Measurements from ENCODE around the gene PTPRN2.
"Not testable (repeated sequence)": the region's sequence is repeated elsewhere in the genome, so short reads cannot be mapped to it uniquely, and the experiment has no call there.

Gene PTPRN2

DNA sequence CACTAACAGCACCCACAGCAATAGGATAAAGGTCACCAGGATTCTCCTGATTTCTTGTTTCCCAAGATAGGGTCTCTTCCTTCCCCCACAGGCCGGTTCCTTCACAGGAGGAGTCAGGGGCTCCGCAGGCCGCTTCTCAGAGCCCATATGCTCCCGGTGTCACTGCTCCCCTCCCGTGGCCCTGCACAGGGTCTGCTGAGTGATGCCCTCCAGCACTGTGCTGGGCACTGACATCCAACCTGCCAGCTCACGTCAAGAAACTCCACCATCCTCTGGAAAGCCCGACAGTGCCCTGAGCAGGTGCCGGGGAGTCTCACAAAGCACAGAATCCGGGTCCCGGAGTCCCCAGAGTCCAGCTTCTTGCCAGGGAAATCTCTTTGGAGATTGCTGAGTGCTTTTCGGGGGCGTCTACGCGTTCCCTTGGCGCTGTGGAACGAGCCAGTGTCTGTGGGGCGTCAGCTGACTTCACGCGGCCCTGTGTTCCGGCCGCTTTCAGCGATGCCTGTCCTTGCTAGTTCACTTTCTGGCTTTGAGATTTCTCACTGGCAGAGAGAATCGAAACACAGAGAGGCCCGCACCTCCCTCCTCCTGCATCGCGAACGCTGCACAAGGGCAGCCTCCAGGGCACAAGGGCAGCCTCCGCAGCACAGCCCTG is 683.3 kb downstream of the PTPRN2 start:
- Mint-ChIP-seq H3K27me3 (no peaks in the 10 kb centered on the region), H3K4me3 (no peak overlapping the region), H3K27ac (no peak overlapping the region), H3K4me1 (ENCODE audit: low read depth) (no peaks in the 10 kb centered on the region), H3K9me3 (no peaks in the 10 kb centered on the region), H3K36me3 (ENCODE audit: low read depth) (no peaks in the 10 kb centered on the region)

- H3K27me3 Mint-ChIP-seq = no peaks in the 10 kb centered on the region
- H3K4me1 Mint-ChIP-seq (ENCODE audit: low read depth) = no peaks in the 10 kb centered on the region
- no peaks in the 10 kb centered on the region for H3K36me3 Mint-ChIP-seq (ENCODE audit: low read depth)
- H3K9me3 Mint-ChIP-seq = no peaks in the 10 kb centered on the region
- H3K4me3 Mint-ChIP-seq = no peak overlapping the region
- H3K27ac Mint-ChIP-seq = no peak overlapping the region
These were observed 683.9 kb downstream of the PTPRN2 start for GRCh38 chr7:157903710-157904109.

DNA sequence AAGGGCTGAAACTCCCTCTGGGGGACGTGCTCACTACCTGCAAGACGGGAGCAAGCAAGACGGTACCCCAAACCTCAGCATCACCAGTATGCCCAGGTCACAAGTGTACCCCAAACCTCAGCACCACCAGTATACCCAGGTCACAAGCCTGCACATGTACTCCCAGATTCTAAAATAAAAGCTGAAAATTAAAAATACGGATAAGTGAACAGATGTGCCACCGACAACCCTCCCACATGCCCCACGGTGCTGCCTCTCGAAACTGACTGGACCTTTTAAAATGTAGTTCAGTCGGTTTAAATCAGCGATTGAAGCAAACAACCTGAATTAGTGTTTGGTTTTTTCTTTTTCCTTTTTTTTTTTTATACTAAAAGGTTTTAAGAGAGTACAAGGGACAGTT is 684.3 kb downstream of the PTPRN2 start:
- Mint-ChIP-seq H3K36me3 (ENCODE audit: low read depth) (no peaks in the 10 kb centered on the region), H3K9me3 (no peaks in the 10 kb centered on the region), H3K4me3 (no peak overlapping the region), H3K27ac (no peak overlapping the region), H3K27me3 (no peaks in the 10 kb centered on the region), H3K4me1 (ENCODE audit: low read depth) (no peaks in the 10 kb centered on the region)

GRCh38 chr7:157901816-157902610 is 685.6 kb downstream of the PTPRN2 start:
- not testable (repeated sequence) for H3K4me3 Mint-ChIP-seq; H3K4me1 Mint-ChIP-seq (ENCODE audit: low read depth); H3K9me3 Mint-ChIP-seq; H3K27ac Mint-ChIP-seq; H3K27me3 Mint-ChIP-seq; H3K36me3 Mint-ChIP-seq (ENCODE audit: low read depth)

- Mint-ChIP-seq H3K36me3 (ENCODE audit: low read depth) (no peaks in the 10 kb centered on the region), H3K27ac (no peak overlapping the region), H3K4me3 (no peak overlapping the region), H3K27me3 (no peaks in the 10 kb centered on the region), H3K4me1 (ENCODE audit: low read depth) (no peaks in the 10 kb centered on the region), H3K9me3 (no peaks in the 10 kb centered on the region)
These were observed 686.5 kb downstream of the PTPRN2 start for GRCh38 chr7:157901166-157901565.

- Mint-ChIP-seq H3K27ac (no peak overlapping the region), H3K27me3 (no peaks in the 10 kb centered on the region), H3K4me1 (ENCODE audit: low read depth) (no peaks in the 10 kb centered on the region), H3K9me3 (no peaks in the 10 kb centered on the region), H3K36me3 (ENCODE audit: low read depth) (no peaks in the 10 kb centered on the region), H3K4me3 (no peak overlapping the region)
These were observed 687.1 kb downstream of the PTPRN2 start for GRCh38 chr7:157900556-157900955.

- Mint-ChIP-seq H3K27ac (no peak overlapping the region), H3K4me3 (no peak overlapping the region), H3K4me1 (ENCODE audit: low read depth) (no peaks in the 10 kb centered on the region)
These were observed 687.6 kb downstream of the PTPRN2 start for GRCh38 chr7:157900011-157900410.

GRCh38 chr7:157898802-157899505 is 688.7 kb downstream of the PTPRN2 start:
- Mint-ChIP-seq H3K27ac (no peak overlapping the region), H3K4me3 (no peak overlapping the region), H3K27me3 (no peaks in the 10 kb centered on the region), H3K36me3 (ENCODE audit: low read depth) (no peaks in the 10 kb centered on the region), H3K4me1 (ENCODE audit: low read depth) (no peaks in the 10 kb centered on the region), H3K9me3 (no peaks in the 10 kb centered on the region)

More at GRCh38 chr7:157900011-157900410, 687.6 kb downstream of the PTPRN2 start:
- Mint-ChIP-seq H3K27me3 (no peaks in the 10 kb centered on the region), H3K36me3 (ENCODE audit: low read depth) (no peaks in the 10 kb centered on the region), H3K9me3 (no peaks in the 10 kb centered on the region)

DNA sequence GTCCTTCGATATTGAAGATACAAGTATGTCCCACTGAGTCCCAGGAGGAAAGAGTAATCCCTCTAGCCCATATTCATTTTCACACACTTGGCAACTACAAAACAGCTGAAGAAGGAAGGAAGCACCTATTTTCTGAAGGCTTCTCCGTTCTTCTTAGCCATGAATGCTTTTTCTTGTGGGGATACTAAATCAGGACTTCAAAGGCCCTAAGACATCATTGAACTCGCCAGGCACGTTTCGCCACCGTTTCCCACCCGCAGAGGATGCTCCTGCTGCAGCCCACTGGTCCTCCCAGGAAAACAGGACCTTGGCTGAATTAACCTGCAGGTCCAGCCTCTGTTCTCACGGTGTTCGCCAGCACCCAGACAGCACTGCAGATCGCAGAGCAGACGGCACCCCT is 689.4 kb downstream of the PTPRN2 start:
- no peaks in the 10 kb centered on the region for H3K27me3 Mint-ChIP-seq
- no peak overlapping the region for H3K27ac Mint-ChIP-seq
- no peak overlapping the region for H3K4me3 Mint-ChIP-seq
- H3K4me1 Mint-ChIP-seq (ENCODE audit: low read depth) = no peaks in the 10 kb centered on the region
- H3K36me3 Mint-ChIP-seq (ENCODE audit: low read depth) = no peaks in the 10 kb centered on the region
- no peaks in the 10 kb centered on the region for H3K9me3 Mint-ChIP-seq

- no peaks in the 10 kb centered on the region for H3K9me3 Mint-ChIP-seq
- H3K4me3 Mint-ChIP-seq = no peak overlapping the region
- H3K36me3 Mint-ChIP-seq (ENCODE audit: low read depth) = no peaks in the 10 kb centered on the region
- H3K27me3 Mint-ChIP-seq = no peaks in the 10 kb centered on the region
- no peaks in the 10 kb centered on the region for H3K4me1 Mint-ChIP-seq (ENCODE audit: low read depth)
- H3K27ac Mint-ChIP-seq = no peak overlapping the region
These were observed 689.9 kb downstream of the PTPRN2 start for GRCh38 chr7:157897681-157898080.

DNA sequence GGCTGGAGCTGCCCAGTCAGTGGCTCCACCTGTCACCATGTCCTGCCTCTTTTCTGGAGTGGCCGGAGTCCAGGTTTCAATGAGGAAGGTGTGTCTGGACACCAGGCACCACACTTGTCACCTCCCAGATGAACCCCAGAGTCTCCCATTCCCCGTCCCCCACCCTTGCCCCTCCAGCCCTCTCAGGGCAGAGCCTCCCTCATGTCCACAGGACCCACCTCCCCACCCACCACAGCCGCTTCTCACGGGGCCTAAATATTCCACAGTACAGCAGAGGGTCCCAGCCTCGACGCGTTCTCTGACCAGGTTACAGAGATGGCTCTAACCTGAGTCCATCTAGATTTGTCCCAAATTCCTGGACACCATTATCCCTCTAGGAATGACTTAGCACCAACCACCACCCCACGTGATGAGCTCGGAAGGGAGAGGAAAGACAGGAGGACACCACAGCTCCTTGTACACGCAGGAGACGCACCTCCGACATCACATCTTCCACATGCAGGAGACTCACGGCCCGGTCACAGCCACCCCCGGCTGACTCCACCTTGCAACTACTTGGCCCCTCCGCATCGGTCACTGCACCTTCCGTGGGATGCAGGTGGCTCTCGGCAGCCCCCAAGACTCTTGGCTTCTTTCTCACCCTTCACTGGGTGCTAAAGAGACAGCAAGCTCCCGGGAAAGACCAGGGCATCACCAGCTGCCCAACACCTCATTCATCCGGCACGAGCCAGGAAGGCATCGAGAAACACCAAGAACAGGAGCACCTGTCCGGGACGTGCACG is 690.7 kb downstream of the PTPRN2 start:
- no peaks in the 10 kb centered on the region for H3K27me3 Mint-ChIP-seq
- H3K9me3 Mint-ChIP-seq = no peaks in the 10 kb centered on the region
- H3K27ac Mint-ChIP-seq = no peak overlapping the region
- H3K4me1 Mint-ChIP-seq (ENCODE audit: low read depth) = no peaks in the 10 kb centered on the region
- H3K36me3 Mint-ChIP-seq (ENCODE audit: low read depth) = no peaks in the 10 kb centered on the region
- no peak overlapping the region for H3K4me3 Mint-ChIP-seq

GRCh38 chr7:157896376-157896675 is 691.3 kb downstream of the PTPRN2 start:
- not testable (repeated sequence) for H3K4me3 Mint-ChIP-seq; H3K36me3 Mint-ChIP-seq (ENCODE audit: low read depth); H3K27ac Mint-ChIP-seq; H3K27me3 Mint-ChIP-seq; H3K4me1 Mint-ChIP-seq (ENCODE audit: low read depth); H3K9me3 Mint-ChIP-seq

DNA sequence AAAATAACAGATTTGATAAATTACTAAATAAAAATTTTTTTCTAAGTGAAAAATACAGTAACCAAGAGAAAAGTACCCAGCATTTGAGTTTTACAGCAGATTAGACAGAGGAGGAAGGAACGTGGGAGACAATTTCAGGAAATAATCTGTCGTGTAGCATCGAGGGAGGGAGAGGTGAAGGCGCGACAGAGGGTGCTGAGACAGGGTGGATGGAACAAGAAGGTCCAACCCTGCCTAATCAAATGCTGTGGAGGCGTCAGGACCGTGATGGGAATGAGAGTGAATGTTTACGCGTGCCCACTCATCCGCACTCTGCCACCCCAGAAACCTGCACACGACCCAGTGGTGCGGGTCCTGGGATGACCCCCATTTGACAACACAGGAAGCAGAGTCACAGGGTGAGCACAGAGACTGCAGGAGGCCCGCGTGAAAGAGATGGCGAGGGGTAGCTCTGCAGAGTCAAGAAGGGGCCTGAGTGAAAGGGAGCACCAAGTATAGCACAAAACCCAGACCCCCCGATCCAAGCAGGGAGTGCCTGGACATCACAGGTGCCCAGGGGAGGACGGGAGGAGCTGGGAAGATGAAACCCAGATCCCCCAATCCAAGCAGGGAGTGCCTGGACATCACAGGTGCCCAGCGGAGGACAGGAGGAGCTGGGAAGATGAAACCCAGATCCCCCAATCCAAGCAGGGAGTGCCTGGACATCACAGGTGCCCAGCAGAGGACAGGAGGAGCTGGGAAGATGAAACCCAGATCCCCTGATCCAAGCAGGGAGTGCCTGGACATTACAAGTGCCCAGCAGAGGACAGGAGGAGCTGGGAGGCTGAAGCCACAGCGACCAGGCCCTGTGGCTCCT is 691.9 kb downstream of the PTPRN2 start:
- Mint-ChIP-seq H3K4me3 (no peak overlapping the region), H3K36me3 (ENCODE audit: low read depth) (no peaks in the 10 kb centered on the region), H3K4me1 (ENCODE audit: low read depth) (peaks cover 8% of the 10 kb centered on the region), H3K27me3 (no peaks in the 10 kb centered on the region), H3K9me3 (no peaks in the 10 kb centered on the region), H3K27ac (no peak overlapping the region)

- not testable (repeated sequence) for H3K27me3 Mint-ChIP-seq; H3K4me3 Mint-ChIP-seq; H3K27ac Mint-ChIP-seq; H3K36me3 Mint-ChIP-seq (ENCODE audit: low read depth); H3K9me3 Mint-ChIP-seq
- peaks cover 10% of the 10 kb centered on the region for H3K4me1 Mint-ChIP-seq (ENCODE audit: low read depth)
These were observed 692.5 kb downstream of the PTPRN2 start for GRCh38 chr7:157895098-157895497.
